Effector memory CD4-positive, alpha-beta T cell (primary cell): Measurements from ENCODE around the gene SRSF10.
A peak's percentile ranks its signal among the peaks of the same experiment; 100 is the strongest.

ENCODE experiments used
- DNase-seq, 3 donors: peaks; one replicate each; pipeline ENCODE4 v3.0.0-alpha.2; 2020
- H3K27ac ChIP-seq: 2 replicates; pipeline ENCODE4 v1.7.0; 2013; ENCODE audit warnings: mild to moderate bottlenecking, low read length, moderate library complexity; ENCODE audit not compliant: insufficient read depth, poor library complexity, severe bottlenecking
- H3K27me3 ChIP-seq: replicated peaks from 2 replicates; pipeline ENCODE4 v1.7.0; 2013; ENCODE audit warnings: mild to moderate bottlenecking, low read length; ENCODE audit not compliant: insufficient read depth, control insufficient read depth, poor library complexity, severe bottlenecking
- H3K36me3 ChIP-seq: 2 replicates; pipeline ENCODE4 v1.7.0; 2013; ENCODE audit warnings: mild to moderate bottlenecking, low read length, moderate library complexity; ENCODE audit not compliant: control insufficient read depth, insufficient read depth
- H3K4me1 ChIP-seq: 2 replicates; pipeline ENCODE4 v1.7.0; 2013; ENCODE audit warnings: low read length, mild to moderate bottlenecking; ENCODE audit not compliant: control insufficient read depth, insufficient read depth, poor library complexity, severe bottlenecking
- H3K4me3 ChIP-seq: 2 replicates; pipeline ENCODE4 v1.7.0; 2013; ENCODE audit warnings: low read length, low read depth, mild to moderate bottlenecking; ENCODE audit not compliant: insufficient read depth, poor library complexity, severe bottlenecking
- H3K9me3 ChIP-seq: 2 replicates; pipeline ENCODE4 v1.7.0; 2013; ENCODE audit warnings: mild to moderate bottlenecking, low read length, moderate library complexity; ENCODE audit not compliant: control insufficient read depth

SRSF10 gene

GRCh38 chr1:23977854-23978191 is 2.3 kb downstream of the SRSF10 start:
- Histone ChIP-seq H3K27ac (no peak overlapping the region), H3K4me1 (peaks cover 37% of the 10 kb centered on the region), H3K36me3 (peaks cover 14% of the 10 kb centered on the region), H3K9me3 (no peaks in the 10 kb centered on the region), H3K4me3 (peak overlapping the region; percentile 17), H3K27me3 (no peaks in the 10 kb centered on the region)
- DNase-seq: no peak

- Histone ChIP-seq H3K36me3 (peaks cover 17% of the 10 kb centered on the region), H3K4me3 (peak overlapping the region; percentile 17), H3K27ac (peak overlapping the region; percentile 19), H3K4me1 (peaks cover 37% of the 10 kb centered on the region), H3K9me3 (no peaks in the 10 kb centered on the region), H3K27me3 (no peaks in the 10 kb centered on the region)
- no peak for DNase-seq
These were observed 2.8 kb downstream of the SRSF10 start for GRCh38 chr1:23977187-23977853.

- H3K9me3 ChIP-seq: no peaks in the 10 kb centered on the region
- no peaks in the 10 kb centered on the region for H3K27me3 ChIP-seq
- H3K4me1 ChIP-seq: no peaks in the 10 kb centered on the region
- H3K36me3 ChIP-seq: peaks cover 30% of the 10 kb centered on the region
- H3K27ac ChIP-seq: no peak overlapping the region
- DNase-seq: no peak
- H3K4me3 ChIP-seq: no peak overlapping the region
These were observed 12.3 kb downstream of the SRSF10 start for GRCh38 chr1:23967871-23968270.

GRCh38 chr1:23966973-23967493 is 13.1 kb downstream of the SRSF10 start:
- Histone ChIP-seq H3K27ac (no peak overlapping the region), H3K9me3 (no peaks in the 10 kb centered on the region), H3K27me3 (no peaks in the 10 kb centered on the region), H3K4me3 (no peak overlapping the region), H3K36me3 (peaks cover 24% of the 10 kb centered on the region), H3K4me1 (no peaks in the 10 kb centered on the region)
- no peak for DNase-seq

- H3K36me3 ChIP-seq: peaks cover 12% of the 10 kb centered on the region
- DNase-seq: no peak
These were observed 15.1 kb downstream of the SRSF10 start for GRCh38 chr1:23964790-23965740.

GRCh38 chr1:23964235-23964668 is 15.9 kb downstream of the SRSF10 start:
- Histone ChIP-seq H3K4me1 (no peaks in the 10 kb centered on the region), H3K27ac (no peak overlapping the region), H3K36me3 (peaks cover 12% of the 10 kb centered on the region), H3K4me3 (no peak overlapping the region), H3K27me3 (no peaks in the 10 kb centered on the region), H3K9me3 (no peaks in the 10 kb centered on the region)
- no peak for DNase-seq

More at GRCh38 chr1:23964790-23965740, 15.1 kb downstream of the SRSF10 start:
- Histone ChIP-seq H3K4me1 (no peaks in the 10 kb centered on the region), H3K4me3 (no peak overlapping the region), H3K27ac (no peak overlapping the region), H3K27me3 (no peaks in the 10 kb centered on the region), H3K9me3 (no peaks in the 10 kb centered on the region)

GRCh38 chr1:23963617-23964234 is 16.4 kb downstream of the SRSF10 start:
- Histone ChIP-seq H3K27ac (no peak overlapping the region), H3K4me1 (no peaks in the 10 kb centered on the region), H3K36me3 (peaks cover 12% of the 10 kb centered on the region), H3K4me3 (no peak overlapping the region), H3K27me3 (no peaks in the 10 kb centered on the region), H3K9me3 (no peaks in the 10 kb centered on the region)
- DNase-seq: no peak

- no peaks in the 10 kb centered on the region for H3K9me3 ChIP-seq
- peak overlapping the region; percentile 95 for H3K27ac ChIP-seq
- H3K4me1 ChIP-seq: no peaks in the 10 kb centered on the region
- H3K36me3 ChIP-seq: peaks cover 3% of the 10 kb centered on the region
- H3K27me3 ChIP-seq: no peaks in the 10 kb centered on the region
- no peak for DNase-seq
- peak overlapping the region; percentile 88 for H3K4me3 ChIP-seq
These were observed 19.7 kb downstream of the SRSF10 start for GRCh38 chr1:23960291-23961020.

- peak within 1 kb of the TSS; percentile 88 for H3K4me3 ChIP-seq
- no peaks in the 10 kb centered on the region for H3K9me3 ChIP-seq
- peak within 1 kb of the TSS; percentile 95 for H3K27ac ChIP-seq
- DNase-seq: peak; percentile 90 to 94 (median 93)
- peaks cover 3% of the 10 kb centered on the region for H3K36me3 ChIP-seq
- H3K4me1 ChIP-seq: no peaks in the 10 kb centered on the region
- H3K27me3 ChIP-seq: no peaks in the 10 kb centered on the region
These were observed 20.5 kb downstream of the SRSF10 start, which contains the start of gene PNRC2 for GRCh38 chr1:23959461-23960290. Gene PNRC2 (plus strand): TSS chr1:23959828. CDS start chr1:23961458, 1,630 bp downstream.
